ENCODE results near the gene CLEC2B.

The CLEC2B gene

GRCh38 chr12:9866860-9867269 lies 2.3 kb downstream of the CLEC2B start:
- Histone ChIP-seq H2BK5ac (ENCODE audit: low read length) (no peak overlapping the region), H2BK120ac (ENCODE audit: low read depth, low read length) (no peak overlapping the region), H2BK15ac (ENCODE audit: low read length) (no peak overlapping the region), H4K8ac (ENCODE audit: low read depth, low read length) (no peak overlapping the region), H3K27me3 (ENCODE audit: control insufficient read depth in 3 of 3, insufficient read depth in 3 of 3, low read depth in 1 of 3, low read length in 3 of 3) (no peaks in the 10 kb centered on the region), H3K23ac (ENCODE audit: low read depth, low read length, poor library complexity) (no peak overlapping the region), H3K36me3 (replicated peaks in 1 of 2; ENCODE audit: control insufficient read depth in 2 of 2, insufficient read depth in 2 of 2, low read length in 2 of 2) (no peaks in the 10 kb centered on the region), H2BK12ac (ENCODE audit: low read length) (no peak overlapping the region), H3K18ac (ENCODE audit: low read length) (no peak overlapping the region), H3K4me3 (ENCODE audit: low read length in 2 of 2) (no peak overlapping the region), H3K27ac (replicated peaks; ENCODE audit: low read length) (no peak overlapping the region), H3K79me1 (ENCODE audit: low read depth, low read length) (no peaks in the 10 kb centered on the region), H2AFZ (ENCODE audit: low read length) (no peak overlapping the region), H3K4ac (ENCODE audit: low read length) (no peak overlapping the region), H4K91ac (ENCODE audit: low read depth, low read length, poor library complexity) (no peak overlapping the region), H2AK5ac (ENCODE audit: low read depth, low read length) (no peak overlapping the region), H3K9ac (ENCODE audit: low read depth, low read length, poor library complexity) (no peak overlapping the region), H3K14ac (ENCODE audit: low read length) (no peak overlapping the region), H3K4me1 (ENCODE audit: control insufficient read depth in 2 of 2, insufficient read depth in 1 of 2, low read depth in 1 of 2, low read length in 2 of 2) (peaks cover 0 to 1% of the 10 kb centered on the region in 2 donors), H3K4me2 (ENCODE audit: insufficient read depth, low read length, poor library complexity, severe bottlenecking) (no peak overlapping the region), H3K9me3 (replicated peaks in 1 of 2; ENCODE audit: control insufficient read depth in 2 of 2, insufficient read depth in 1 of 2, low read depth in 1 of 2, low read length in 2 of 2) (no peaks in the 10 kb centered on the region)
- WGBS, 2 donors (ENCODE audit: extremely low coverage in 2 of 2, insufficient read length in 2 of 2, insufficient replicate concordance in 1 of 2), result no CpG with 5 or more reads among the region's 4 CpGs
- DNase-seq (ENCODE audit: low spot score), result no peak

GRCh38 chr12:9864913-9865675 lies 4.1 kb downstream of the CLEC2B start:
- peaks cover 0 to 1% of the 10 kb centered on the region in 2 donors for H3K4me1 ChIP-seq (ENCODE audit: control insufficient read depth in 2 of 2, insufficient read depth in 1 of 2, low read depth in 1 of 2, low read length in 2 of 2)
- no peak overlapping the region for H3K18ac ChIP-seq (ENCODE audit: low read length)
- no peak overlapping the region for H4K8ac ChIP-seq (ENCODE audit: low read depth, low read length)
- H3K14ac ChIP-seq (ENCODE audit: low read length), result no peak overlapping the region
- no peak overlapping the region for H3K27ac ChIP-seq (replicated peaks; ENCODE audit: low read length)
- H3K36me3 ChIP-seq (replicated peaks in 1 of 2; ENCODE audit: control insufficient read depth in 2 of 2, insufficient read depth in 2 of 2, low read length in 2 of 2), result no peaks in the 10 kb centered on the region
- H2BK5ac ChIP-seq (ENCODE audit: low read length), result no peak overlapping the region
- no peak overlapping the region for H2BK12ac ChIP-seq (ENCODE audit: low read length)
- no peak overlapping the region for H3K4ac ChIP-seq (ENCODE audit: low read length)
- H3K4me2 ChIP-seq (ENCODE audit: insufficient read depth, low read length, poor library complexity, severe bottlenecking), result no peak overlapping the region
- H3K9me3 ChIP-seq (replicated peaks in 1 of 2; ENCODE audit: control insufficient read depth in 2 of 2, insufficient read depth in 1 of 2, low read depth in 1 of 2, low read length in 2 of 2), result no peaks in the 10 kb centered on the region
- H3K23ac ChIP-seq (ENCODE audit: low read depth, low read length, poor library complexity), result no peak overlapping the region
- no peak overlapping the region for H4K91ac ChIP-seq (ENCODE audit: low read depth, low read length, poor library complexity)
- no peaks in the 10 kb centered on the region for H3K27me3 ChIP-seq (ENCODE audit: control insufficient read depth in 3 of 3, insufficient read depth in 3 of 3, low read depth in 1 of 3, low read length in 3 of 3)
- H3K79me1 ChIP-seq (ENCODE audit: low read depth, low read length), result no peaks in the 10 kb centered on the region
- no peak overlapping the region for H2BK120ac ChIP-seq (ENCODE audit: low read depth, low read length)
- no CpG with 5 or more reads among the region's 4 CpGs for WGBS, 2 donors (ENCODE audit: extremely low coverage in 2 of 2, insufficient read length in 2 of 2, insufficient replicate concordance in 1 of 2)
- H3K4me3 ChIP-seq (ENCODE audit: low read length in 2 of 2), result no peak overlapping the region
- H2BK15ac ChIP-seq (ENCODE audit: low read length), result no peak overlapping the region
- no peak overlapping the region for H2AK5ac ChIP-seq (ENCODE audit: low read depth, low read length)
- no peak overlapping the region for H3K9ac ChIP-seq (ENCODE audit: low read depth, low read length, poor library complexity)
- no peak for DNase-seq (ENCODE audit: low spot score)
- no peak overlapping the region for H2AFZ ChIP-seq (ENCODE audit: low read length)

GRCh38 chr12:9858135-9858534 lies 11.0 kb downstream of the CLEC2B start:
- no peak overlapping the region for H2BK120ac ChIP-seq (ENCODE audit: low read depth, low read length)
- no peak overlapping the region for H3K4me2 ChIP-seq (ENCODE audit: insufficient read depth, low read length, poor library complexity, severe bottlenecking)
- H3K14ac ChIP-seq (ENCODE audit: low read length), result no peak overlapping the region
- no peak overlapping the region for H2BK12ac ChIP-seq (ENCODE audit: low read length)
- no peak overlapping the region for H3K4me3 ChIP-seq (ENCODE audit: low read length in 2 of 2)
- H3K9ac ChIP-seq (ENCODE audit: low read depth, low read length, poor library complexity), result no peak overlapping the region
- H3K9me3 ChIP-seq (replicated peaks in 1 of 2; ENCODE audit: control insufficient read depth in 2 of 2, insufficient read depth in 1 of 2, low read depth in 1 of 2, low read length in 2 of 2), result no peaks in the 10 kb centered on the region
- no peak overlapping the region for H2BK5ac ChIP-seq (ENCODE audit: low read length)
- no peak overlapping the region for H3K23ac ChIP-seq (ENCODE audit: low read depth, low read length, poor library complexity)
- no peak overlapping the region for H4K91ac ChIP-seq (ENCODE audit: low read depth, low read length, poor library complexity)
- no peaks in the 10 kb centered on the region for H3K27me3 ChIP-seq (ENCODE audit: control insufficient read depth in 3 of 3, insufficient read depth in 3 of 3, low read depth in 1 of 3, low read length in 3 of 3)
- no peaks in the 10 kb centered on the region for H3K36me3 ChIP-seq (replicated peaks in 1 of 2; ENCODE audit: control insufficient read depth in 2 of 2, insufficient read depth in 2 of 2, low read length in 2 of 2)
- H3K4me1 ChIP-seq (ENCODE audit: control insufficient read depth in 2 of 2, insufficient read depth in 1 of 2, low read depth in 1 of 2, low read length in 2 of 2), result no peaks in the 10 kb centered on the region
- no peak overlapping the region for H3K4ac ChIP-seq (ENCODE audit: low read length)
- H2BK15ac ChIP-seq (ENCODE audit: low read length), result no peak overlapping the region
- no peak overlapping the region for H2AK5ac ChIP-seq (ENCODE audit: low read depth, low read length)
- no peak overlapping the region for H4K8ac ChIP-seq (ENCODE audit: low read depth, low read length)
- no peak for DNase-seq (ENCODE audit: low spot score)
- H3K18ac ChIP-seq (ENCODE audit: low read length), result no peak overlapping the region
- H2AFZ ChIP-seq (ENCODE audit: low read length), result no peak overlapping the region
- H3K79me1 ChIP-seq (ENCODE audit: low read depth, low read length), result no peaks in the 10 kb centered on the region
- H3K27ac ChIP-seq (replicated peaks; ENCODE audit: low read length), result no peak overlapping the region

- H2AK5ac ChIP-seq (ENCODE audit: low read depth, low read length), result no peak overlapping the region
- H4K91ac ChIP-seq (ENCODE audit: low read depth, low read length, poor library complexity), result no peak overlapping the region
- H3K14ac ChIP-seq (ENCODE audit: low read length), result no peak overlapping the region
- no peak overlapping the region for H3K4ac ChIP-seq (ENCODE audit: low read length)
- H3K27ac ChIP-seq (replicated peaks; ENCODE audit: low read length), result no peak overlapping the region
- WGBS, 2 donors (ENCODE audit: extremely low coverage in 2 of 2, insufficient read length in 2 of 2, insufficient replicate concordance in 1 of 2), result no CpG with 5 or more reads among the region's 3 CpGs
- no peaks in the 10 kb centered on the region for H3K27me3 ChIP-seq (ENCODE audit: control insufficient read depth in 3 of 3, insufficient read depth in 3 of 3, low read depth in 1 of 3, low read length in 3 of 3)
- H4K8ac ChIP-seq (ENCODE audit: low read depth, low read length), result no peak overlapping the region
- no peak overlapping the region for H3K18ac ChIP-seq (ENCODE audit: low read length)
- H2BK5ac ChIP-seq (ENCODE audit: low read length), result no peak overlapping the region
- no peak for DNase-seq (ENCODE audit: low spot score)
- H3K4me3 ChIP-seq (ENCODE audit: low read length in 2 of 2), result no peak overlapping the region
- no peaks in the 10 kb centered on the region for H3K4me1 ChIP-seq (ENCODE audit: control insufficient read depth in 2 of 2, insufficient read depth in 1 of 2, low read depth in 1 of 2, low read length in 2 of 2)
- no peak overlapping the region for H2AFZ ChIP-seq (ENCODE audit: low read length)
- no peak overlapping the region for H3K23ac ChIP-seq (ENCODE audit: low read depth, low read length, poor library complexity)
- no peaks in the 10 kb centered on the region for H3K79me1 ChIP-seq (ENCODE audit: low read depth, low read length)
- no peaks in the 10 kb centered on the region for H3K9me3 ChIP-seq (replicated peaks in 1 of 2; ENCODE audit: control insufficient read depth in 2 of 2, insufficient read depth in 1 of 2, low read depth in 1 of 2, low read length in 2 of 2)
- no peak overlapping the region for H2BK120ac ChIP-seq (ENCODE audit: low read depth, low read length)
- H3K9ac ChIP-seq (ENCODE audit: low read depth, low read length, poor library complexity), result no peak overlapping the region
- H2BK15ac ChIP-seq (ENCODE audit: low read length), result no peak overlapping the region
- H3K36me3 ChIP-seq (replicated peaks in 1 of 2; ENCODE audit: control insufficient read depth in 2 of 2, insufficient read depth in 2 of 2, low read length in 2 of 2), result no peaks in the 10 kb centered on the region
- no peak overlapping the region for H2BK12ac ChIP-seq (ENCODE audit: low read length)
- no peak overlapping the region for H3K4me2 ChIP-seq (ENCODE audit: insufficient read depth, low read length, poor library complexity, severe bottlenecking)
Observed at GRCh38 chr12:9856894-9857293, 12.3 kb downstream of the CLEC2B start.

All from neuronal stem cell (in vitro differentiated cells).